Central memory CD8-positive, alpha-beta T cell (primary cell): ENCODE data around the gene RWDD1.
A peak's percentile ranks its signal among the peaks of the same experiment; 100 is the strongest.

Experiments used
- ATAC-seq: fragments of 150-1000 bp; cut with Tn5 transposase; replicated peaks from 2 replicates; pipeline ENCODE4 v1.10.0; 2022; ENCODE audit warnings: mild to moderate bottlenecking, moderate FRiP score, moderate number of reproducible peaks; ENCODE audit not compliant: poor library complexity, severe bottlenecking; ENCODE audit errors: extremely low read depth
- DNase-seq, 2 donors: peaks; one replicate each; pipeline ENCODE4 v3.0.0; 2021; ENCODE audit warnings: low spot score in 2 of 2
- H3K27ac Mint-ChIP-seq: one replicate; pipeline ENCODE4 v1.8.0; 2022; ENCODE audit warnings: low read depth, mild to moderate bottlenecking, moderate library complexity, mixed read lengths
- H3K27me3 Mint-ChIP-seq: one replicate; pipeline ENCODE4 v1.8.0; 2022; ENCODE audit warnings: mixed read lengths
- H3K36me3 Mint-ChIP-seq: one replicate; pipeline ENCODE4 v1.8.0; 2022; ENCODE audit warnings: mild to moderate bottlenecking, moderate library complexity, mixed read lengths; ENCODE audit not compliant: insufficient read depth
- H3K4me1 Mint-ChIP-seq: one replicate; pipeline ENCODE4 v1.8.0; 2022; ENCODE audit warnings: mixed read lengths
- H3K4me3 Mint-ChIP-seq: one replicate; pipeline ENCODE4 v1.8.0; 2022; ENCODE audit warnings: mild to moderate bottlenecking, moderate library complexity, mixed read lengths
- H3K9me3 Mint-ChIP-seq: one replicate; pipeline ENCODE4 v1.8.0; 2022; ENCODE audit warnings: mixed read lengths

RWDD1 gene

GRCh38 chr6:116570856-116571682, at the start of gene RWDD1:
Gene RWDD1, plus strand, starts transcription at chr6:116571504. Its CDS starts 79 bp downstream, at chr6:116571583.
- Mint-ChIP-seq H3K9me3 (no peaks in the 10 kb centered on the region), H3K36me3 (peaks cover 22% of the 10 kb centered on the region), H3K27me3 (no peaks in the 10 kb centered on the region), H3K4me1 (peaks cover 46% of the 10 kb centered on the region), H3K4me3 (peak within 1 kb of the TSS; percentile 95), H3K27ac (peak within 1 kb of the TSS; percentile 98)
- peak; percentile 94 to 98 for DNase-seq
- peak; percentile 97 for ATAC-seq

GRCh38 chr6:116522896-116523295, 48.4 kb upstream of the RWDD1 start:
- no peak overlapping the region for H3K4me3 Mint-ChIP-seq
- no peaks in the 10 kb centered on the region for H3K9me3 Mint-ChIP-seq
- ATAC-seq (no peak), DNase-seq (no peak)
- H3K4me1 Mint-ChIP-seq = no peaks in the 10 kb centered on the region
- H3K27me3 Mint-ChIP-seq = peaks cover 14% of the 10 kb centered on the region
- no peaks in the 10 kb centered on the region for H3K36me3 Mint-ChIP-seq
- no peak overlapping the region for H3K27ac Mint-ChIP-seq

- Mint-ChIP-seq H3K36me3 (no peaks in the 10 kb centered on the region), H3K9me3 (no peaks in the 10 kb centered on the region), H3K27me3 (peaks cover 8% of the 10 kb centered on the region), H3K4me3 (no peak overlapping the region), H3K4me1 (no peaks in the 10 kb centered on the region), H3K27ac (no peak overlapping the region)
- no peak for DNase-seq
- ATAC-seq = no peak
Measured at GRCh38 chr6:116524236-116524635, 47.1 kb upstream of the RWDD1 start.

GRCh38 chr6:116528133-116528532, 43.2 kb upstream of the RWDD1 start:
- DNase-seq (no peak), ATAC-seq (no peak)
- Mint-ChIP-seq H3K4me1 (no peaks in the 10 kb centered on the region), H3K36me3 (no peaks in the 10 kb centered on the region), H3K9me3 (no peaks in the 10 kb centered on the region), H3K27me3 (peaks cover 47% of the 10 kb centered on the region), H3K4me3 (no peak overlapping the region), H3K27ac (no peak overlapping the region)

GRCh38 chr6:116528780-116529179, 42.5 kb upstream of the RWDD1 start:
- Mint-ChIP-seq H3K9me3 (no peaks in the 10 kb centered on the region), H3K36me3 (no peaks in the 10 kb centered on the region), H3K4me1 (no peaks in the 10 kb centered on the region), H3K27ac (no peak overlapping the region), H3K27me3 (peaks cover 53% of the 10 kb centered on the region), H3K4me3 (no peak overlapping the region)
- no peak for DNase-seq
- ATAC-seq = no peak

GRCh38 chr6:116529466-116530290, 41.6 kb upstream of the RWDD1 start:
- H3K4me3 Mint-ChIP-seq = no peak overlapping the region
- H3K27me3 Mint-ChIP-seq = peaks cover 61% of the 10 kb centered on the region
- no peaks in the 10 kb centered on the region for H3K4me1 Mint-ChIP-seq
- ATAC-seq (no peak), DNase-seq (no peak)
- H3K36me3 Mint-ChIP-seq = no peaks in the 10 kb centered on the region
- H3K27ac Mint-ChIP-seq = no peak overlapping the region
- H3K9me3 Mint-ChIP-seq = no peaks in the 10 kb centered on the region

GRCh38 chr6:116530436-116530835, 40.9 kb upstream of the RWDD1 start:
- DNase-seq = no peak
- Mint-ChIP-seq H3K4me3 (no peak overlapping the region), H3K36me3 (no peaks in the 10 kb centered on the region), H3K27ac (no peak overlapping the region), H3K27me3 (peaks cover 61% of the 10 kb centered on the region), H3K9me3 (no peaks in the 10 kb centered on the region), H3K4me1 (no peaks in the 10 kb centered on the region)
- ATAC-seq = no peak

- H3K36me3 Mint-ChIP-seq = no peaks in the 10 kb centered on the region
- no peak overlapping the region for H3K27ac Mint-ChIP-seq
- peaks cover 61% of the 10 kb centered on the region for H3K27me3 Mint-ChIP-seq
- no peaks in the 10 kb centered on the region for H3K4me1 Mint-ChIP-seq
- DNase-seq = peak; percentile 41 to 49
- no peaks in the 10 kb centered on the region for H3K9me3 Mint-ChIP-seq
- no peak overlapping the region for H3K4me3 Mint-ChIP-seq
- peak; percentile 90 for ATAC-seq
Measured at GRCh38 chr6:116531675-116532570, 39.4 kb upstream of the RWDD1 start.

- Mint-ChIP-seq H3K27ac (no peak overlapping the region), H3K36me3 (no peaks in the 10 kb centered on the region), H3K4me1 (no peaks in the 10 kb centered on the region), H3K27me3 (peaks cover 61% of the 10 kb centered on the region), H3K9me3 (no peaks in the 10 kb centered on the region), H3K4me3 (no peak overlapping the region)
- no peak for ATAC-seq
- DNase-seq = no peak
Measured at GRCh38 chr6:116533233-116533957, 37.9 kb upstream of the RWDD1 start.

GRCh38 chr6:116535109-116535508, 36.2 kb upstream of the RWDD1 start:
- Mint-ChIP-seq H3K9me3 (no peaks in the 10 kb centered on the region), H3K27ac (no peak overlapping the region), H3K36me3 (no peaks in the 10 kb centered on the region), H3K4me1 (no peaks in the 10 kb centered on the region), H3K27me3 (peaks cover 51% of the 10 kb centered on the region), H3K4me3 (no peak overlapping the region)
- no peak for DNase-seq
- no peak for ATAC-seq

GRCh38 chr6:116536216-116536621, 35.1 kb upstream of the RWDD1 start:
- DNase-seq (peak in 1 of 2 donors; percentile 14), ATAC-seq (no peak)
- H3K27ac Mint-ChIP-seq = no peak overlapping the region
- no peaks in the 10 kb centered on the region for H3K4me1 Mint-ChIP-seq
- H3K36me3 Mint-ChIP-seq = no peaks in the 10 kb centered on the region
- no peak overlapping the region for H3K4me3 Mint-ChIP-seq
- H3K9me3 Mint-ChIP-seq = no peaks in the 10 kb centered on the region
- peaks cover 51% of the 10 kb centered on the region for H3K27me3 Mint-ChIP-seq

- Mint-ChIP-seq H3K27me3 (peaks cover 59% of the 10 kb centered on the region), H3K4me1 (no peaks in the 10 kb centered on the region), H3K9me3 (no peaks in the 10 kb centered on the region), H3K4me3 (no peak overlapping the region), H3K36me3 (peaks cover 1% of the 10 kb centered on the region), H3K27ac (no peak overlapping the region)
- ATAC-seq (no peak), DNase-seq (no peak)
Measured at GRCh38 chr6:116542426-116542825, 28.9 kb upstream of the RWDD1 start.
